ENCODE data around the gene LRRC3.

DNA sequence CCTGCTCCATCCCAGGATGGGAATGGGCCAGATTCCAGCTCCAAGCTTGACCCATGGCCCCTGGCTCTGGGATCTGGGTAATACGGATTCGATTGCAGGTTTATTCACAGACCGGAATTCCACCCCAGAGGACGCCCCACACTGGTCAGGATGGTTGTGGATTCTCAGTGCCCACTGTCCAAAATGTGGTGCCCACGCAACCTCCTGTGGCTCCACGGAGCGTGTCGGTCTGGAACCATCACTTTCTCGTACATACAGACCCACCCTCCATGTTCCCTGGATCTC lies 53.1 kb downstream of the LRRC3 start:
- no peak for TF ChIP-seq POU6F1 (CRISPR knock-in tag; IDR thresholded peaks at IDR 0.05; ENCODE audit: borderline replicate concordance, low read depth)
- TF ChIP-seq CSRNP3 (CRISPR knock-in tag; IDR thresholded peaks at IDR 0.05) = no peak
- TF ChIP-seq ESRRG (CRISPR knock-in tag; IDR thresholded peaks at IDR 0.05) = no peak
- TF ChIP-seq TCF4 (CRISPR knock-in tag; IDR thresholded peaks at IDR 0.05; ENCODE audit: borderline replicate concordance) = no peak
- TF ChIP-seq TOX (CRISPR knock-in tag; IDR thresholded peaks at IDR 0.05; ENCODE audit: borderline replicate concordance) = no peak
- TF ChIP-seq CREB5 (CRISPR knock-in tag; IDR thresholded peaks at IDR 0.05; ENCODE audit: low read depth) = no peak
